Neuron (in vitro differentiated cells): Measurements from ENCODE around the gene C9orf78.

Source experiments
- H2AFZ ChIP-seq: one replicate; pipeline ENCODE4 v1.6.1; 2013; ENCODE audit warnings: low read depth, mild to moderate bottlenecking, inconsistent platforms, low read length, moderate library complexity
- H3K27me3 ChIP-seq: one replicate; pipeline ENCODE4 v1.6.1; 2013; ENCODE audit warnings: low read length; ENCODE audit not compliant: insufficient read depth
- H3K36me3 ChIP-seq: one replicate; pipeline ENCODE4 v1.6.1; 2013; ENCODE audit warnings: low read length; ENCODE audit not compliant: insufficient read depth
- H3K4me1 ChIP-seq: one replicate; pipeline ENCODE4 v1.6.1; 2013; ENCODE audit warnings: low read length; ENCODE audit not compliant: insufficient read depth
- H3K4me3 ChIP-seq: 2 replicates; pipeline ENCODE4 v1.5.1; 2013; ENCODE audit warnings: mild to moderate bottlenecking, low read length, moderate library complexity
- H3K9me3 ChIP-seq: one replicate; pipeline ENCODE4 v1.6.1; 2013; ENCODE audit warnings: low read length

The C9orf78 gene, protein sequence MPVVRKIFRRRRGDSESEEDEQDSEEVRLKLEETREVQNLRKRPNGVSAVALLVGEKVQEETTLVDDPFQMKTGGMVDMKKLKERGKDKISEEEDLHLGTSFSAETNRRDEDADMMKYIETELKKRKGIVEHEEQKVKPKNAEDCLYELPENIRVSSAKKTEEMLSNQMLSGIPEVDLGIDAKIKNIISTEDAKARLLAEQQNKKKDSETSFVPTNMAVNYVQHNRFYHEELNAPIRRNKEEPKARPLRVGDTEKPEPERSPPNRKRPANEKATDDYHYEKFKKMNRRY

GRCh38 chr9:129835128-129835859, at the start of gene C9orf78, which contains the start of gene USP20:
Gene C9orf78, minus strand, starts transcription at chr9:129835275. Its CDS starts 54 bp downstream, at chr9:129835221.
Gene USP20, plus strand, starts transcription at chr9:129835458. Its CDS starts 17,098 bp downstream, at chr9:129852556.
- Histone ChIP-seq H3K9me3 (no peaks in the 10 kb centered on the region), H3K4me3 (peak within 1 kb of the TSS; percentile 92), H2AFZ (peak within 1 kb of the TSS; percentile 100), H3K4me1 (peaks cover 14% of the 10 kb centered on the region), H3K27me3 (no peaks in the 10 kb centered on the region), H3K36me3 (peaks cover 23% of the 10 kb centered on the region)

DNA sequence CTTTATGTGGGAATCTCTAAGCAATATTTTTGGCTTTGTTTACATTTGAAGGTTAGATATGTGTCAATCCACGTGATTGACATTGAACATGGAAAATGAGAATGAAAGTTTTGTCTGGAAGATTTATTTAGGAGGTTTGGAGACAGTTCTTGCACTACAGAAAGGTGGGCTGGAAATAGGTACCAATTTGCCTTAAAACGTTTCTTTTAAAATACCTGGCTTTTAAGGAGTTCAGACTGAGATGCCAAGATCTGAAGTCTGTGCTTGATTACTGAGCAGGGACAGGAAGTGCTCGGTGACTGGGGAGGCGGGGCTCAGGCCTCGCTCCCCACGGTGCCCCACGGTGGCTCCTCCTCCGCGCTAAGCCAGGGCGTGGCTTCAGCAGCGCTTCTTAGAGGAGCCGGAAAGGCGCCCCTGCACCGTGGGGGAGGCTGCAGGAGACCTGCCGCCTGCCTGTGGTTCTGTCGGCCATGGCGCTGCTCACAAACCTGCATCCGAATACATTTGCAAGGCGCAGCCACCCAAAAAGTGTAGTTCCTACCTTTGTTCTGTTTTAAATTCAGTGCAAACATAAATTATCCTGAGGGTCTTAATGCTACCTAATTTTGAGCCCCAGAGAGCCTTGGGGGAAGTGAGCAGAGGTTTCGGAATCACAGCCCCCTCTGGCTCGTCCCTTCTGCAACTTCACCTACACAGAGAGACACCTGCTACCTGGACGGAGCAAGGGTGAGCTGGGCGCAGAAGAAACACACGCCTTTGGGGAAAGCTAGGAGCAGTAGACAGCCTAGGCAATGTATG, 49.3 kb upstream of the C9orf78 start:
- no peak overlapping the region for H2AFZ ChIP-seq
- no peak overlapping the region for H3K4me3 ChIP-seq
- H3K4me1 ChIP-seq = peaks cover 5% of the 10 kb centered on the region
- peaks cover 3% of the 10 kb centered on the region for H3K9me3 ChIP-seq
- H3K27me3 ChIP-seq = no peaks in the 10 kb centered on the region
- peaks cover 39% of the 10 kb centered on the region for H3K36me3 ChIP-seq

- Histone ChIP-seq H3K27me3 (no peaks in the 10 kb centered on the region), H3K4me3 (no peak overlapping the region), H3K4me1 (peaks cover 5% of the 10 kb centered on the region), H3K9me3 (no peaks in the 10 kb centered on the region), H2AFZ (no peak overlapping the region), H3K36me3 (peaks cover 32% of the 10 kb centered on the region)
These were observed 46.7 kb upstream of the C9orf78 start for GRCh38 chr9:129881547-129882324.

DNA sequence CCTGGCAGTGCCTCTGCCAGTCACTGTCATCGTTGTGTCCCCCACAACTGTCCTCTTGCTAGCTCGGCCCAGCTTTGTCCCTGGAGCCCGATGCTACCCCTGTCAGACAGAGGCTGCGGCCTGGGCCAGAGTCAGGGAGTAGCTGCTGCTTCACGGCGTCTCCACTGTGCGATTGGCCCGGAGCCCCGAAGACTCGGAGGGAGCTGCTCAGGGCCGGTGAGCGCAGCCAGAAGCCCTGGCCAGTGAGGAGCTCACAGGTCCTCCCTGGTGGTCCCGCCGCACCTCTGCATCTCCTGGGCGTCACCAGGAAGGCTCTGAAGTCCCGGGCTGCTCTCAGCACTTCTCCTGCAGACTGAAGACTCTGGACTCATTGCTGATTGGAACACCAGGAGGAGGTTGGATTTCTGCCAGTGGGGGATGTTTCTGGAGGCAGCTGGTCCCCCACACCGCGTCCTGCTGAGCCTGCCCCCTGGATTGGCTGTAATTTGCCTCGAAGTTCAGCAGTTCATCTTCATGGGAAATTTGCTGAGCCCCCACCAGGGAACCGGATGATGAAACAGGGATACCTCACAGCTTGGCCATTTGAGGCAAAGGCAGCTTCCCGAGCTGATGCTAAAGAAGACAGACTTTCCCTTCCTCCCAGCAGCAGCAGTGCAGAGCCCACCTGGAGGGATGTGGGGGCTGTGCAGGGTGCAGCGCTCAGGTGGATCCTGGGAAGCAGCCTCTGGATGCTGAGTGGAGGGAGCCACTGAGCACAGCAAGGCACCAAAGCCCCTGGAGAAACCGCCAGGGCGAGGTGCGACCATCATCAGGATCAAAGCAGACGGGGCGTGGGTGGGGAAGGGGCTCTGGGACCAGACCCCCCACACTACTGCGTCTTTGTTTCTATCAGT, 45.8 kb upstream of the C9orf78 start:
- Histone ChIP-seq H3K9me3 (no peaks in the 10 kb centered on the region), H3K4me3 (no peak overlapping the region), H3K4me1 (peaks cover 5% of the 10 kb centered on the region), H3K36me3 (peaks cover 37% of the 10 kb centered on the region), H2AFZ (no peak overlapping the region), H3K27me3 (no peaks in the 10 kb centered on the region)

- no peak overlapping the region for H2AFZ ChIP-seq
- H3K36me3 ChIP-seq = peaks cover 45% of the 10 kb centered on the region
- peaks cover 5% of the 10 kb centered on the region for H3K4me1 ChIP-seq
- no peak overlapping the region for H3K4me3 ChIP-seq
- no peaks in the 10 kb centered on the region for H3K27me3 ChIP-seq
- no peaks in the 10 kb centered on the region for H3K9me3 ChIP-seq
These were observed 45.0 kb upstream of the C9orf78 start for GRCh38 chr9:129879991-129880653.

- Histone ChIP-seq H2AFZ (no peak overlapping the region), H3K9me3 (no peaks in the 10 kb centered on the region), H3K36me3 (peaks cover 52% of the 10 kb centered on the region), H3K4me1 (peaks cover 3% of the 10 kb centered on the region), H3K27me3 (no peaks in the 10 kb centered on the region), H3K4me3 (no peak overlapping the region)
These were observed 44.1 kb upstream of the C9orf78 start for GRCh38 chr9:129879103-129879699.

DNA sequence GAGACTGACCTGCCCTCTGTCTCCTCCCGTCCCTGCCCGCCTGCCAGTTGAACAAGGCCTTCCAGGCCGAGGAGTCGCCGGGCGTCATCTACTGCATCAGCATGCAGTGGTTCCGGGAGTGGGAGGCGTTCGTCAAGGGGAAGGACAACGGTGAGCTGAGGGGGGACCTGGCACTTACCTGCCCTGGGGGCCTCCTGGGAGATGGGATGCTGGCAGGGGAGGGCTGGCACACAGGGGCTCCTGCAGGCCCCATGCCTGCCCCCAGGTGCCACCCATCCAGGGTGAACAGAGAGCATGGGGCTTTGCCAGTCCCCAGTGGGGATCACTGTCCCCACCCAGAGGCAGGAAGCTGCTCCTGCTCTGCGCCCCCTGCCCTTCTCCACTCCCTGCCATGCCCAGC, 43.2 kb upstream of the C9orf78 start:
- no peaks in the 10 kb centered on the region for H3K9me3 ChIP-seq
- H2AFZ ChIP-seq = no peak overlapping the region
- no peak overlapping the region for H3K4me3 ChIP-seq
- H3K27me3 ChIP-seq = no peaks in the 10 kb centered on the region
- H3K36me3 ChIP-seq = peaks cover 60% of the 10 kb centered on the region
- H3K4me1 ChIP-seq = no peaks in the 10 kb centered on the region

DNA sequence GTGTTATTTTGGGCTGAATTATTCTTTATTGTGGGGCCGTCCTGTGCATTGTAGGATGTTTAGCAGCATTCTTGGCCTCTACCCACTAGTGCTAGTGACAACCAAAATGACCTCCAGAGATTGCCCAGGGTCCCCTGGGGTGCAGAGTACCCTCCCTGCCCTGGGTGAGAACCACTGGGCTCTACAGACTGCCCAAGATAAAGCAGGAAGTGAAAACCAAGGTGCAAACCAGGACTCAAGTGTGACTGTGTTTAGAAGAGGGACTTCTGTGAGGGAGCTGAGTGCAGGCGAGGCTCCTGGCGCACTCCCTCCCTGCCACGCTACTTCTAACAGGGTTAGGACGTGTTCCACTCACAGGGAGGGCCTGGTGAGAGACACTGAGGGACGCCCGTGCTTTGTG, 41.7 kb upstream of the C9orf78 start:
- no peaks in the 10 kb centered on the region for H3K9me3 ChIP-seq

GRCh38 chr9:129875687-129876395, 40.8 kb upstream of the C9orf78 start:
- Histone ChIP-seq H3K4me3 (no peak overlapping the region), H3K9me3 (no peaks in the 10 kb centered on the region), H3K27me3 (no peaks in the 10 kb centered on the region), H2AFZ (no peak overlapping the region), H3K36me3 (peaks cover 42% of the 10 kb centered on the region), H3K4me1 (peaks cover 6% of the 10 kb centered on the region)

More for the DNA sequence above, 41.7 kb upstream of the C9orf78 start:
- Histone ChIP-seq H3K4me1 (no peaks in the 10 kb centered on the region), H3K4me3 (no peak overlapping the region), H2AFZ (no peak overlapping the region), H3K36me3 (peaks cover 52% of the 10 kb centered on the region), H3K27me3 (no peaks in the 10 kb centered on the region)

DNA sequence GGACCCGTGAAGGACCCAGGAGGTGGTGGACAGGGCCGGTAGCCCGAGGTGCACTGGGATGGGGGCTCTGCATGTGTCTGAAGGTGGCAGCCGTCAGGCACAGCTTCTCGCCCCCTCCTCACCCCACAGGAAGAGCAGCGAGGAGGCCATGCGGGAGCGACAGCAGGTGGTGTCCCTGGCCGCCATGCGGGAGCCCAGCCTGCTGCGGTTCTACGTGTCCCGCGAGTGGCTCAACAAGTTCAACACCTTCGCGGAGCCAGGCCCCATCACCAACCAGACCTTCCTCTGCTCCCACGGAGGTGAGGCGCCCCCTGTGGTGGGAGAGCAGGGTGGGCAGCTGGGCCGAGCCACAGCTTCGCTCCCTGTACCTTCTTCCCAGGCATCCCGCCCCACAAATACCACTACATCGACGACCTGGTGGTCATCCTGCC, 40.1 kb upstream of the C9orf78 start:
- H3K27me3 ChIP-seq = no peaks in the 10 kb centered on the region
- no peak overlapping the region for H3K4me3 ChIP-seq
- peaks cover 7% of the 10 kb centered on the region for H3K4me1 ChIP-seq
- no peaks in the 10 kb centered on the region for H3K9me3 ChIP-seq
- H3K36me3 ChIP-seq = peaks cover 36% of the 10 kb centered on the region
- H2AFZ ChIP-seq = no peak overlapping the region
